OCI-LY7 (cell line): Measurements from ENCODE around the gene TMCC1. TPM values are rescaled to one million over a fixed set of nuclear protein-coding genes. Genes with fewer than 3 reads are reported as not detected.

Source experiments
- BruUV-seq: library from RNA; stranded (reverse); fragments of 400-500 nt; replicated peaks from 2 replicates; lab custom pipeline; 2021; lab: Mats Ljungman, UMichigan
- CTCF ChIA-PET: fragments of 300-600 bp; sonication (Branson Sonifier 250); formaldehyde crosslinking; loops from one replicate; lab custom pipeline; 2022; ENCODE audit warnings: antibody characterized with exemption; ENCODE audit not compliant: unreplicated experiment; lab: Charles Lee
- POLR2A ChIA-PET: fragments of 300-600 bp; sonication (Branson Sonifier 250); formaldehyde crosslinking; loops from one replicate; lab custom pipeline; 2022; ENCODE audit warnings: antibody characterized with exemption; lab: Charles Lee
- DNase-seq: peaks from one replicate; pipeline ENCODE4 v3.0.0-alpha.2; 2015; ENCODE audit warnings: low spot score
- H2AFZ ChIP-seq: fragments of 200-600 bp; sonication (generic), shearing (Covaris generic); 2 replicates; pipeline ENCODE4 v1.6.1; 2014; ENCODE audit warnings: mild to moderate bottlenecking, antibody characterized with exemption, low read length, moderate library complexity
- H3K27ac ChIP-seq: fragments of 200-600 bp; sonication (generic); 2 replicates; pipeline ENCODE4 v1.5.1; 2014; ENCODE audit warnings: mixed run types, low read depth, mild to moderate bottlenecking, moderate library complexity, low read length, inconsistent platforms; ENCODE audit not compliant: poor library complexity, severe bottlenecking
- H3K36me3 ChIP-seq: fragments of 200-600 bp; sonication (generic); 2 replicates; pipeline ENCODE4 v1.6.1; 2014; ENCODE audit warnings: mild to moderate bottlenecking, antibody characterized with exemption, low read length, moderate library complexity, mixed read lengths; ENCODE audit not compliant: insufficient read depth
- H3K4me1 ChIP-seq: fragments of 200-600 bp; sonication (generic); 2 replicates; pipeline ENCODE4 v1.5.1; 2014; ENCODE audit warnings: mild to moderate bottlenecking, low read length; ENCODE audit not compliant: insufficient read depth, poor library complexity, severe bottlenecking
- H3K4me2 ChIP-seq: fragments of 200-600 bp; sonication (generic); 2 replicates; pipeline ENCODE4 v1.6.1; 2014; ENCODE audit warnings: mild to moderate bottlenecking, low read length
- H3K4me3 ChIP-seq: fragments of 200-600 bp; sonication (generic); 2 replicates; pipeline ENCODE4 v1.5.1; 2014; ENCODE audit warnings: mild to moderate bottlenecking, low read depth, low read length; ENCODE audit not compliant: poor library complexity, severe bottlenecking
- H3K79me2 ChIP-seq: fragments of 200-600 bp; sonication (generic); 2 replicates; pipeline ENCODE4 v1.6.1; 2016; ENCODE audit warnings: low read depth, mild to moderate bottlenecking, low read length, moderate library complexity, mixed read lengths; ENCODE audit not compliant: insufficient read depth
- H3K9me2 ChIP-seq: fragments of 200-600 bp; sonication (generic); 2 replicates; pipeline ENCODE4 v1.6.1; 2016; ENCODE audit warnings: mild to moderate bottlenecking, low read length, mixed read lengths; ENCODE audit not compliant: insufficient read depth
- H3K9me3 ChIP-seq: fragments of 200-600 bp; sonication (generic); 2 replicates; pipeline ENCODE4 v1.6.1; 2014; ENCODE audit warnings: mild to moderate bottlenecking, mixed run types, low read length, mixed read lengths
- H4K20me1 ChIP-seq: fragments of 200-600 bp; sonication (generic); 2 replicates; pipeline ENCODE4 v1.6.1; 2014; ENCODE audit warnings: mild to moderate bottlenecking, antibody characterized with exemption, low read length, moderate library complexity, mixed read lengths; ENCODE audit not compliant: insufficient read depth
- CTCF ChIP-seq: fragments of 200-600 bp; sonication (generic); conservative IDR thresholded peaks from 2 replicates; pipeline ENCODE4 v1.5.1; 2014; ENCODE audit warnings: mild to moderate bottlenecking, antibody characterized with exemption, low read length, moderate library complexity, mixed read lengths
- EZH2phosphoT487 ChIP-seq: fragments of 200-600 bp; sonication (generic); IDR thresholded peaks from 2 replicates; pipeline ENCODE4 v1.6.1; 2018; ENCODE audit warnings: low read depth, borderline replicate concordance, mild to moderate bottlenecking, mixed run types, antibody characterized with exemption, low read length, moderate library complexity, mixed read lengths
- intact Hi-C: fragments of 100-400 bp; cut with micrococcal nuclease; formaldehyde crosslinking; loops from one replicate; pipeline ENCODE4 v1.10.0; 2022; ENCODE audit not compliant: unreplicated experiment
- total RNA-seq, 2 experiments: library from RNA; depleted of rRNA in 1 of 2; stranded (reverse); fragments of >200 nt in 1 of 2; shearing (Covaris generic) in 1 of 2; gene quantifications; 2 replicates each; pipeline ENCODE4 v1.2.3, GENCODE V29; 2014 to 2022

Gene TMCC1
- total RNA-seq, 2 experiments from 2014 or later, result 31.7 to 38.8 TPM

GRCh38 chr3:129820587-129820986, 72.9 kb downstream of the TMCC1 start:
- no peak for DNase-seq
- peaks cover 13% of the 10 kb centered on the region; the same call in 1 of the 2 replicates for H4K20me1 ChIP-seq
- intact Hi-C loops, result no loop called here
- TF ChIP-seq EZH2phosphoT487 (no peak), CTCF (no peak)
- CTCF ChIA-PET, result no interaction called here
- no peak overlapping the region for H3K27ac ChIP-seq
- peaks cover 14% of the 10 kb centered on the region; the same call in 1 of the 2 replicates for H3K79me2 ChIP-seq
- H3K9me2 ChIP-seq, result no peaks in the 10 kb centered on the region
- H3K9me3 ChIP-seq, result no peaks in the 10 kb centered on the region
- no peak overlapping the region for H3K4me3 ChIP-seq
- H3K36me3 ChIP-seq, result peaks cover 33% of the 10 kb centered on the region
- POLR2A ChIA-PET, result no interaction called here
- H3K4me2 ChIP-seq, result no peak overlapping the region
- no TSS peak for BruUV-seq
- peaks cover 29% of the 10 kb centered on the region for H3K4me1 ChIP-seq
- H2AFZ ChIP-seq, result no peak overlapping the region

GRCh38 chr3:129812589-129812988, 80.9 kb downstream of the TMCC1 start:
- no peaks in the 10 kb centered on the region for H4K20me1 ChIP-seq
- H3K27ac ChIP-seq, result no peak overlapping the region
- POLR2A ChIA-PET, result interaction anchor here (0.6 to 1.1 kb wide), 6 partner anchors 12 to 367 kb away, joined by 3 to 7 read pairs (median 5); no protein-coding TSS in a partner anchor
- intact Hi-C loops, result no loop called here
- peaks cover 11% of the 10 kb centered on the region; the same call in 1 of the 2 replicates for H3K79me2 ChIP-seq
- peaks cover 30% of the 10 kb centered on the region for H3K36me3 ChIP-seq
- CTCF ChIA-PET, result no interaction called here
- no peak overlapping the region for H3K4me2 ChIP-seq
- no peaks in the 10 kb centered on the region for H3K4me1 ChIP-seq
- no peak for DNase-seq
- no peak overlapping the region for H3K4me3 ChIP-seq
- no peak for TF ChIP-seq CTCF
- H3K9me2 ChIP-seq, result no peaks in the 10 kb centered on the region
- H2AFZ ChIP-seq, result no peak overlapping the region
- no peaks in the 10 kb centered on the region for H3K9me3 ChIP-seq
- BruUV-seq, result no TSS peak

GRCh38 chr3:129809297-129809696, 84.2 kb downstream of the TMCC1 start:
- DNase-seq, result no peak
- intact Hi-C loops, result no loop called here
- CTCF ChIA-PET, result no interaction called here
- H3K4me2 ChIP-seq, result no peak overlapping the region
- no peaks in the 10 kb centered on the region for H3K4me1 ChIP-seq
- H3K9me2 ChIP-seq, result no peaks in the 10 kb centered on the region
- no peak overlapping the region for H3K27ac ChIP-seq
- POLR2A ChIA-PET, result interaction anchor here (0.6 to 1.4 kb wide), 10 partner anchors 9 to 789 kb away, joined by 3 to 7 read pairs (median 3); no protein-coding TSS in a partner anchor
- TF ChIP-seq CTCF (no peak), EZH2phosphoT487 (no peak)
- H4K20me1 ChIP-seq, result no peaks in the 10 kb centered on the region
- peaks cover 11% of the 10 kb centered on the region; the same call in 1 of the 2 replicates for H3K79me2 ChIP-seq
- peaks cover 19% of the 10 kb centered on the region; the same call in 1 of the 2 replicates for H3K36me3 ChIP-seq
- no peaks in the 10 kb centered on the region for H3K9me3 ChIP-seq
- no peak overlapping the region for H2AFZ ChIP-seq
- H3K4me3 ChIP-seq, result no peak overlapping the region
- no TSS peak for BruUV-seq
